Ramos (cell line): Measurements from ENCODE around the gene TSPAN13.

ENCODE experiments used
- in situ Hi-C: fragments of 300-500 bp; cut with MboI; formaldehyde crosslinking; loops from one replicate; pipeline ENCODE4 v1.14.3; 2022; ENCODE audit warnings: low sequenced_read_pairs; ENCODE audit not compliant: unreplicated experiment

Gene TSPAN13

GRCh38 chr7:16770657-16771329 lies 17.2 kb downstream of the TSPAN13 start:
- in situ Hi-C loops, result no loop called here

GRCh38 chr7:16773326-16773725 lies 19.8 kb downstream of the TSPAN13 start:
- in situ Hi-C loops, result no loop called here

- in situ Hi-C loops, result no loop called here
Observed at GRCh38 chr7:16773884-16774283, 20.3 kb downstream of the TSPAN13 start.

- in situ Hi-C loops, result no loop called here
Observed at GRCh38 chr7:16774294-16774693, 20.7 kb downstream of the TSPAN13 start.

GRCh38 chr7:16774986-16775385 lies 21.4 kb downstream of the TSPAN13 start:
- in situ Hi-C loops, result no loop called here

- in situ Hi-C loops, result no loop called here
Observed at GRCh38 chr7:16776053-16776452, 22.5 kb downstream of the TSPAN13 start.

GRCh38 chr7:16778476-16778875 lies 24.9 kb downstream of the TSPAN13 start:
- in situ Hi-C loops, result no loop called here

- in situ Hi-C loops, result no loop called here
Observed at GRCh38 chr7:16779051-16779450, 25.5 kb downstream of the TSPAN13 start.

GRCh38 chr7:16780596-16780995 lies 27.0 kb downstream of the TSPAN13 start:
- in situ Hi-C loops, result no loop called here

- in situ Hi-C loops, result no loop called here
Observed at GRCh38 chr7:16785321-16785720, 31.8 kb downstream of the TSPAN13 start.

- in situ Hi-C loops, result no loop called here
Observed at GRCh38 chr7:16785846-16786245, 32.3 kb downstream of the TSPAN13 start.

GRCh38 chr7:16786257-16786656 lies 32.7 kb downstream of the TSPAN13 start:
- in situ Hi-C loops, result no loop called here

GRCh38 chr7:16787127-16787526 lies 33.6 kb downstream of the TSPAN13 start:
- in situ Hi-C loops, result no loop called here

GRCh38 chr7:16791071-16791470 lies 37.5 kb downstream of the TSPAN13 start:
- in situ Hi-C loops, result no loop called here

- in situ Hi-C loops, result no loop called here
Observed at GRCh38 chr7:16791905-16792698, 38.5 kb downstream of the TSPAN13 start.

GRCh38 chr7:16794986-16795385 lies 41.4 kb downstream of the TSPAN13 start:
- in situ Hi-C loops, result no loop called here

- in situ Hi-C loops, result no loop called here
Observed at GRCh38 chr7:16795624-16796023, 42.1 kb downstream of the TSPAN13 start.

- in situ Hi-C loops, result no loop called here
Observed at GRCh38 chr7:16801111-16801542, 47.6 kb downstream of the TSPAN13 start.

- in situ Hi-C loops, result no loop called here
Observed at GRCh38 chr7:16801579-16801978, 48.0 kb downstream of the TSPAN13 start.

- in situ Hi-C loops, result no loop called here
Observed at GRCh38 chr7:16803125-16803524, 49.6 kb downstream of the TSPAN13 start.

GRCh38 chr7:16803881-16804673 lies 50.5 kb downstream of the TSPAN13 start:
- in situ Hi-C loops, result no loop called here
